Panc1 (cell line): Measurements from ENCODE around the gene WDFY3. TPM values are rescaled to one million over a fixed set of nuclear protein-coding genes. Genes with fewer than 3 reads are reported as not detected.

ENCODE experiments used
- ATAC-seq: fragments of 200-7000 bp; cut with Tn5 transposase; 2 replicates; pipeline ENCODE4 v1.9.1; 2020; ENCODE audit warnings: mild to moderate bottlenecking, moderate library complexity
- BruUV-seq: library from RNA; stranded (reverse); fragments of 400-500 nt; replicated peaks from 2 replicates; lab custom pipeline; 2021; lab: Mats Ljungman, UMichigan
- CTCF ChIA-PET: fragments of 300-600 bp; sonication (Branson Sonifier 250); formaldehyde crosslinking; loops from one replicate; lab custom pipeline; 2022; ENCODE audit warnings: antibody characterized with exemption; lab: Charles Lee
- POLR2A ChIA-PET: fragments of 300-600 bp; sonication (Branson Sonifier 250); formaldehyde crosslinking; loops from one replicate; lab custom pipeline; 2022; ENCODE audit warnings: antibody characterized with exemption; lab: Charles Lee
- DNase-seq: peaks from one replicate; pipeline ENCODE4 v3.0.0-alpha.2; 2010; ENCODE audit warnings: low read depth, low spot score
- H3K27ac ChIP-seq: 2 replicates; pipeline ENCODE4 v1.5.1; 2011; ENCODE audit warnings: mild to moderate bottlenecking, low read length, inconsistent platforms
- H3K27me3 ChIP-seq: fragments of 200-500 bp; sonication (Bioruptor generic); 2 replicates; pipeline ENCODE4 v1.6.0; 2014; ENCODE audit warnings: low read length, inconsistent platforms; ENCODE audit not compliant: control insufficient read depth, insufficient read depth
- H3K36me3 ChIP-seq: fragments of 200-500 bp; sonication (Bioruptor generic); 2 replicates; pipeline ENCODE4 v1.5.1; 2014; ENCODE audit warnings: inconsistent platforms, mild to moderate bottlenecking, low read length, moderate library complexity; ENCODE audit not compliant: control insufficient read depth, insufficient read depth
- H3K4me1 ChIP-seq: 2 replicates; pipeline ENCODE4 v1.5.1; 2011; ENCODE audit warnings: inconsistent platforms, mild to moderate bottlenecking, low read length, moderate library complexity; ENCODE audit not compliant: control insufficient read depth, insufficient read depth
- H3K4me3 ChIP-seq, 2 experiments: 2 replicates each; pipeline ENCODE4 v1.5.1; 2011 to 2012; ENCODE audit warnings: low read depth in 2 of 2, low read length in 2 of 2, mild to moderate bottlenecking in 2 of 2, inconsistent platforms in 1 of 2, moderate library complexity in 1 of 2
- H3K9me3 ChIP-seq: fragments of 200-500 bp; sonication (Bioruptor generic); 2 replicates; pipeline ENCODE4 v1.5.1; 2014; ENCODE audit warnings: low read depth, mild to moderate bottlenecking, inconsistent platforms, low read length, moderate library complexity; ENCODE audit not compliant: control insufficient read depth, insufficient read depth
- POLR2AphosphoS5 ChIP-seq: IDR thresholded peaks from 2 replicates; pipeline ENCODE4 v1.6.1; 2012; ENCODE audit warnings: mild to moderate bottlenecking, low read depth, low read length, moderate library complexity
- REST ChIP-seq, 2 experiments: IDR thresholded peaks; 2 replicates each; pipeline ENCODE4 v1.6.1; 2011 to 2012; ENCODE audit warnings: low read depth in 2 of 2, control low read depth in 1 of 2, low read length in 1 of 2, mild to moderate bottlenecking in 1 of 2, moderate library complexity in 1 of 2; ENCODE audit not compliant: insufficient read depth in 1 of 2
- SIN3A ChIP-seq: IDR thresholded peaks from 2 replicates; pipeline ENCODE4 v1.6.1; 2012; ENCODE audit warnings: low read depth, mild to moderate bottlenecking, low read length, moderate library complexity, borderline replicate concordance; ENCODE audit not compliant: insufficient read depth
- TCF7L2 ChIP-seq: IDR thresholded peaks from 2 replicates; pipeline ENCODE4 v1.6.1; 2011; ENCODE audit warnings: mild to moderate bottlenecking, low read depth, low read length, inconsistent platforms
- in situ Hi-C: cut with HindIII; loops from 2 replicates; pipeline ENCODE4 v1.10.0; 2016; ENCODE audit warnings: low sequenced_read_pairs, low pct_unique_long_range_greater_than_20kb
- intact Hi-C: fragments of 100-400 bp; cut with micrococcal nuclease; formaldehyde crosslinking; loops from one replicate; pipeline ENCODE4 v1.10.0; 2022; ENCODE audit not compliant: unreplicated experiment
- total RNA-seq: library from RNA; stranded (reverse); gene quantifications from one replicate; pipeline ENCODE4 v1.2.1, GENCODE V29; 2021; ENCODE audit not compliant: unreplicated experiment
- TF ChIP-seq, protein P1 (sequence below): fragments of 450-650 bp; IDR thresholded peaks from 2 replicates; pipeline ENCODE4 v1.5.1; 2017; ENCODE audit warnings: mild to moderate bottlenecking

WDFY3 gene
- total RNA-seq, 1 experiment from 2014 or later = 47.8 TPM

DNA sequence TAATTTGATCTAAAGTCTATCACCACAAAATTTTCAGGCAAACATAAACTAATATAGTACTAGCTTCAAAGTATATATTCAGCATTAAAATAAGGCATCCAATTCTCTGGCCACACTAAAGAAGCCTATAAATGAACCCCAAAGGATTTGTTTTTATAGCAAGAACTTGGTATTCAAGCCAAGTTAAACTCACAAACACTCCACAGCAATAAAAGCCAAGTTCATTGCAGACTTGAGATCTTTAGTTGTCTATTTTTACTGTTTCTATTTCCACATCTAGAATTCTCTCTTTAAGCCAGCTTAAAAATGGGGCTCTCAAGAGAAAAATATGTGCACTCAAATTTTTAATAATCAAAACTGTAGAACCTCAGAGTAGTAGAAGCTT is 51.1 kb downstream of the WDFY3 start:
- CTCF ChIA-PET = no interaction called here
- ATAC-seq (no peak), DNase-seq (no peak)
- H3K4me1 ChIP-seq = no peaks in the 10 kb centered on the region
- no peaks in the 10 kb centered on the region for H3K27me3 ChIP-seq
- in situ Hi-C loops (no loop called here), intact Hi-C loops (no loop called here)
- POLR2A ChIA-PET = no interaction called here
- TF ChIP-seq, protein P1, sequence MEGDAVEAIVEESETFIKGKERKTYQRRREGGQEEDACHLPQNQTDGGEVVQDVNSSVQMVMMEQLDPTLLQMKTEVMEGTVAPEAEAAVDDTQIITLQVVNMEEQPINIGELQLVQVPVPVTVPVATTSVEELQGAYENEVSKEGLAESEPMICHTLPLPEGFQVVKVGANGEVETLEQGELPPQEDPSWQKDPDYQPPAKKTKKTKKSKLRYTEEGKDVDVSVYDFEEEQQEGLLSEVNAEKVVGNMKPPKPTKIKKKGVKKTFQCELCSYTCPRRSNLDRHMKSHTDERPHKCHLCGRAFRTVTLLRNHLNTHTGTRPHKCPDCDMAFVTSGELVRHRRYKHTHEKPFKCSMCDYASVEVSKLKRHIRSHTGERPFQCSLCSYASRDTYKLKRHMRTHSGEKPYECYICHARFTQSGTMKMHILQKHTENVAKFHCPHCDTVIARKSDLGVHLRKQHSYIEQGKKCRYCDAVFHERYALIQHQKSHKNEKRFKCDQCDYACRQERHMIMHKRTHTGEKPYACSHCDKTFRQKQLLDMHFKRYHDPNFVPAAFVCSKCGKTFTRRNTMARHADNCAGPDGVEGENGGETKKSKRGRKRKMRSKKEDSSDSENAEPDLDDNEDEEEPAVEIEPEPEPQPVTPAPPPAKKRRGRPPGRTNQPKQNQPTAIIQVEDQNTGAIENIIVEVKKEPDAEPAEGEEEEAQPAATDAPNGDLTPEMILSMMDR = no peak
- TF ChIP-seq POLR2AphosphoS5 (no peak), TCF7L2 (no peak), REST (IDR thresholded peaks at IDR 0.05; ENCODE audit: insufficient read depth in 1 of 2, low read depth in 2 of 2, low read length in 1 of 2) (no peak), SIN3A (no peak)
- no peaks in the 10 kb centered on the region for H3K36me3 ChIP-seq
- H3K4me3 ChIP-seq = no peak overlapping the region
- H3K27ac ChIP-seq = no peak overlapping the region
- BruUV-seq = no TSS peak
- H3K9me3 ChIP-seq = no peaks in the 10 kb centered on the region

GRCh38 chr4:84914686-84915395 is 51.6 kb downstream of the WDFY3 start:
- no peaks in the 10 kb centered on the region for H3K36me3 ChIP-seq
- intact Hi-C loops = no loop called here
- DNase-seq (no peak), ATAC-seq (no peak)
- POLR2A ChIA-PET = interaction anchor here (0.6 kb wide), 1 partner anchor 582 kb away, joined by 3 read pairs; no protein-coding TSS in a partner anchor
- H3K27ac ChIP-seq = no peak overlapping the region
- CTCF ChIA-PET = no interaction called here
- H3K27me3 ChIP-seq = no peaks in the 10 kb centered on the region
- in situ Hi-C loops = no loop called here
- BruUV-seq = no TSS peak
- no peak overlapping the region for H3K4me3 ChIP-seq
- no peak for TF ChIP-seq SIN3A
- TF ChIP-seq, protein P1 = no peak
- TF ChIP-seq TCF7L2 = no peak
- TF ChIP-seq REST (IDR thresholded peaks at IDR 0.05; ENCODE audit: insufficient read depth in 1 of 2, low read depth in 2 of 2, low read length in 1 of 2) = no peak
- TF ChIP-seq POLR2AphosphoS5 = no peak
- H3K4me1 ChIP-seq = no peaks in the 10 kb centered on the region
- H3K9me3 ChIP-seq = no peaks in the 10 kb centered on the region
